Upper lobe of right lung (tissue), 1 donor: Measurements from ENCODE around the gene SALL3. TPM values are rescaled to one million over a fixed set of nuclear protein-coding genes. Genes with fewer than 3 reads are reported as not detected.

Experiments used
- ATAC-seq: fragments of 200-7000 bp; cut with Tn5 transposase; one replicate; pipeline ENCODE4 v1.9.1; 2020; ENCODE audit warnings: mild to moderate bottlenecking, moderate library complexity
- DNase-seq: peaks from one replicate; pipeline ENCODE4 v3.0.0-alpha.2; 2020
- H3K27ac ChIP-seq: fragments of 200-600 bp; one replicate; pipeline ENCODE4 v1.8.0; 2022
- H3K27me3 ChIP-seq: fragments of 200-600 bp; one replicate; pipeline ENCODE4 v1.8.0; 2022; ENCODE audit warnings: mild to moderate bottlenecking
- H3K36me3 ChIP-seq: fragments of 200-600 bp; one replicate; pipeline ENCODE4 v1.8.0; 2022
- H3K4me1 ChIP-seq: fragments of 200-600 bp; one replicate; pipeline ENCODE4 v1.8.0; 2022
- H3K4me3 ChIP-seq: fragments of 200-600 bp; one replicate; pipeline ENCODE4 v1.8.0; 2022; ENCODE audit warnings: mild to moderate bottlenecking
- H3K9me3 ChIP-seq: fragments of 200-600 bp; one replicate; pipeline ENCODE4 v1.8.0; 2022
- CTCF ChIP-seq: fragments of 200-600 bp; IDR thresholded peaks from one replicate; pipeline ENCODE4 v1.8.0; 2022; ENCODE audit warnings: antibody characterized with exemption
- intact Hi-C: fragments of 100-400 bp; cut with DNase I; formaldehyde crosslinking; loops from one replicate; pipeline ENCODE4 v1.11.0; 2022
- total RNA-seq: library from RNA; stranded (reverse); fragmentation: NEBNext Ultra II Directional; extraction: Animal tissue kit (Norgen Biotek cat#: 25700); gene quantifications from one replicate; pipeline ENCODE4 v1.2.1, GENCODE V29; 2021
- donor health status: DM: no; HTN: yes; CAD: no; lungs with severe emphysema.

Gene SALL3
- total RNA-seq, 1 donor from 2014 or later: not detected

GRCh38 chr18:78992041-78993011 is 12.7 kb downstream of the SALL3 start:
- no peak for TF ChIP-seq CTCF
- intact Hi-C loops: no loop called here
- Histone ChIP-seq H3K27ac (no peak overlapping the region), H3K4me1 (no peaks in the 10 kb centered on the region), H3K27me3 (peaks cover 34% of the 10 kb centered on the region), H3K36me3 (no peaks in the 10 kb centered on the region), H3K4me3 (no peak overlapping the region), H3K9me3 (no peaks in the 10 kb centered on the region)
- DNase-seq: no peak
- no peak for ATAC-seq

- no peaks in the 10 kb centered on the region for H3K4me1 ChIP-seq
- H3K27me3 ChIP-seq: peaks cover 25% of the 10 kb centered on the region
- ATAC-seq: no peak
- H3K36me3 ChIP-seq: no peaks in the 10 kb centered on the region
- intact Hi-C loops: no loop called here
- DNase-seq: no peak
- no peak overlapping the region for H3K27ac ChIP-seq
- TF ChIP-seq CTCF: no peak
- H3K9me3 ChIP-seq: no peaks in the 10 kb centered on the region
- H3K4me3 ChIP-seq: no peak overlapping the region
Observed at GRCh38 chr18:78993014-78993926, 13.7 kb downstream of the SALL3 start.

- Histone ChIP-seq H3K9me3 (no peaks in the 10 kb centered on the region), H3K36me3 (no peaks in the 10 kb centered on the region), H3K4me3 (no peak overlapping the region), H3K27me3 (peaks cover 18% of the 10 kb centered on the region), H3K27ac (no peak overlapping the region), H3K4me1 (no peaks in the 10 kb centered on the region)
- ATAC-seq: no peak
- no peak for TF ChIP-seq CTCF
- DNase-seq: no peak
- intact Hi-C loops: no loop called here
Observed at GRCh38 chr18:78994000-78994399, 14.4 kb downstream of the SALL3 start.

- Histone ChIP-seq H3K4me3 (no peak overlapping the region), H3K36me3 (no peaks in the 10 kb centered on the region), H3K27me3 (peaks cover 15% of the 10 kb centered on the region), H3K9me3 (no peaks in the 10 kb centered on the region), H3K27ac (no peak overlapping the region), H3K4me1 (no peaks in the 10 kb centered on the region)
- no peak for TF ChIP-seq CTCF
- ATAC-seq: no peak
- intact Hi-C loops: no loop called here
- no peak for DNase-seq
Observed at GRCh38 chr18:78994531-78994930, 14.9 kb downstream of the SALL3 start.

GRCh38 chr18:78994977-78995582 is 15.5 kb downstream of the SALL3 start:
- peaks cover 9% of the 10 kb centered on the region for H3K27me3 ChIP-seq
- intact Hi-C loops: no loop called here
- TF ChIP-seq CTCF: no peak

More at GRCh38 chr18:78994977-78995582, 15.5 kb downstream of the SALL3 start:
- H3K4me1 ChIP-seq: no peaks in the 10 kb centered on the region
- no peaks in the 10 kb centered on the region for H3K9me3 ChIP-seq
- no peak for DNase-seq
- ATAC-seq: no peak
- H3K36me3 ChIP-seq: no peaks in the 10 kb centered on the region
- H3K27ac ChIP-seq: no peak overlapping the region
- H3K4me3 ChIP-seq: no peak overlapping the region
